NOMO-1 treated with DMSO at 0.1 percent for 48 hours (cell line): ENCODE results near the gene INPP4A.

Experiments
- DNase-seq: peaks from one replicate; lab custom pipeline; 2025; ENCODE audit not compliant: unreplicated experiment; lab: John Stamatoyannopoulos, UW

Gene INPP4A

GRCh38 chr2:98489971-98490962, 45.6 kb downstream of the INPP4A start:
- no peak for DNase-seq

- DNase-seq = no peak
Observed at GRCh38 chr2:98492441-98492840, 47.8 kb downstream of the INPP4A start.

DNA sequence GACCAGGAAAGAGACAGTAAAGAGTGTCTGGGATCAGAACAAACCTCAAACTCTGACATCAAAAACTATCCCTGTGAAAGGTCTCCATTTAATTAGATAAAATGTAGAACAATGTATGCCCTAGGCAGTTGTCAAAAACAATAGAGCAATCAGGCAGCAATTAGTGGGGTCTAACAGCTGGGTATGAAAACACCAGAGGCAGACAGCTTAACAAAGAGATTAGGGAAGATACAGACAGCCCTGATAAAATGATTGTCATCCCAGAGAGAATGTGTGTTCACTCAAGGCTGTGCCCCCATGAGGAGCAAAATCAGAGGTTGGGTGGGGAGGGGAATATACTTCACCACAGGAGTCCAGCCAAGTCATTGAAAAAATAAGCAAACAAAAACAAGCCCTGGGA, 50.0 kb downstream of the INPP4A start:
- no peak for DNase-seq

DNA sequence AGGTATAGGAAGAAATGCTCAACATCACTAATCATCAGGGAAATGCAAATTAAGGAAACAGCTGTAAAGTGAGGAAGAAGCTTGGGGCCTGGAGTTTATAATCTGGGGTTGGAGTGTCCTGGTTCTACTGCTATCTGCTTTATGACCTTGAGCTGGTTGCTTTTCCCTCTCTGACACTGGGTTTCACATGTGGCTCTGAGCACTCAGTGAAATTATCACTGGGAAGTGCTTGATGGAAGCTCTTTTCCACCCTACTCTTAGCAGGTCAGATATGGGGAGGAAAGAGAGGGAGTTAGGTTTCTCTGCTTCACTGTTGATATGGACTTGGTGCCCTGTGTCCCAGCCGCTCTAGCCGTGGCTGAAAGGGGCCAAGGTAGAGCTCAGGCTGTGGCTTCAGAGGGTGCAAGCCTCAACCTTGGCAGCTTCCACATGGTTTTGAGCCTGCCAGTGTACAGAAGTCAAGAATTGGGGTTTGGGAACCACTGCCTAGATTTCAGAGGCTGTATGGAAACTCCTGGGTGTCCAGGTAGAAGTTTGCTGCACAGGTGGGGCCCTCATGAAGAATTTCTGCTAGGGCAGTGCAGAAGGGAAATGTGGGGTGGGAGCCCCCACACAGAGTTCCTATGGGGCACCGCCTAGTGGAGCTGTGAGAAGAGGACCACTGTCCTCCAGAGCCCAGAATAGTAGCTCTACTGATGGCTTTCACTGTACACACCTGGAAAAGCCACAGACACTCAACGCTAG, 52.3 kb downstream of the INPP4A start:
- no peak for DNase-seq

DNA sequence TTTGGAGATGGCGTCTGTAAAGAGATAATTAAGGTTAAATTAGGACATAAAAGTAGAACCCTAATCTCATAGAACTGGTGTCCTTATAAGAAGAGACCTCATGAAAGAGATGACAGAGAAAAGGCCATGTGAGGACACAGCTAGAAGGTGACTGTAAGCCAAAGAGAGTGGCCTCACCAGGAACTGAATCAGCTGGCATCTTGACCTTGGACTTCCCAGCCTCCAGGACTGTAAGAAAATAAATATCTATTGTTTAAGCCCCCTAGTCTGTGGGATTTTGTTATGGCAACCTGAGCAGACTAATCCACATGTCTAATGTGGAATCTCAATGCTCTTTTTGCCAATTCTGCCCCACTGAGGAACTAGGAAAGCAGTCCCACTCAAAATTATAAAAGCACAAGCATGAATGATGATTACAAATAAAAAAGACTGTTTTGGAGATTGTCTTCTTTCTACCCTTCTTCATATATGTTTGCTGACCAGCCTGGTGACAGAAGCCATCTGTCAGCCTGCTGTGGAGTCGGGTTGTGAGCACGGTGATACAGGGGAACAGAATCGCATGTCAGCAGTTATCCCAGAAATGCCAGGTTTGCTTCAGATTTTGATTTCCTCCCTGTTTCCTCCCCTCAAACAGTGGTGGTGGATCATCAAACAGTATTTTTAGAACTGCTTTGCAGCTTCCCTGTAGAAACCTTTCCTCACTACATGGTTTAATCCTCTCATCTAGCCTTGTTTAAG, 54.2 kb downstream of the INPP4A start:
- DNase-seq = no peak

DNA sequence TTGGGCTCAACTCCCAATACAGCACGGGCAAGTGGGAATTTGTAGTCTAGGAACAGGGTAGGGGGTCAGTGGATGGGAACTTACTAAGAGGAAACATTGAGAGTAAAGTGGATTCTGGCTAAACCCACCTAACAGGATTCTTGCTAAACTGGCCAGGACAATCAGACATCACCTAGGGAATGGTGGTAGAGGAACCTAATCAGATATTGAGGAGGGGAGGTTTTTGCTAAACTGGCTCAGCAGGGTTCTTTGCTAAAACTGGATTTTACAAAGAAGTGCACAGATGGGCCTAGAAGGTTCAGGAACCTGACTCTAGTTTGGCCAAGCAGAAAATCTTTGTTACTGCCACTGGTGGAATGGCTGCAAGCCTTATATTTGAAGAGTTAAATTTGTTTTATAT, 55.9 kb downstream of the INPP4A start:
- no peak for DNase-seq

- DNase-seq = no peak
Observed at GRCh38 chr2:98501223-98501622, 56.6 kb downstream of the INPP4A start.

DNA sequence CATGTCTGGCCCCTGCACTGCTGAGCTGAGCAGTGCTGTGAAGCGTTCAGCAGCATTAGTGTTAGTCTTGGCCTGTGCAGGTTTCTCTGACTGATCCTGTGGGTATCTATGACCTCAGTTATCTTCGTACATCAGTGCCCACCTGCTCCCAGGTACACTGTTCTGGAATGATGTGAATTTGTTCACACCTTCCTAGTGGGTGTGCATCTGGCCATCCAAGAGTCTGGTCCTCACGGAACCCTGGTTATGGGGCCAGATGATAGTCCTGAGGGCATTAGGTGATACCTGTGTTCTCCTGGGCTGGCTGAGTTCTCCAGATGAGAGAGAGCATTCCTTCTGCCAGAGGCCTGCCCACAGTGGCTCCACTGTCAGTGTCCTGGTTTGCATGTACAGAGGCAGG, 57.2 kb downstream of the INPP4A start:
- DNase-seq = no peak

DNA sequence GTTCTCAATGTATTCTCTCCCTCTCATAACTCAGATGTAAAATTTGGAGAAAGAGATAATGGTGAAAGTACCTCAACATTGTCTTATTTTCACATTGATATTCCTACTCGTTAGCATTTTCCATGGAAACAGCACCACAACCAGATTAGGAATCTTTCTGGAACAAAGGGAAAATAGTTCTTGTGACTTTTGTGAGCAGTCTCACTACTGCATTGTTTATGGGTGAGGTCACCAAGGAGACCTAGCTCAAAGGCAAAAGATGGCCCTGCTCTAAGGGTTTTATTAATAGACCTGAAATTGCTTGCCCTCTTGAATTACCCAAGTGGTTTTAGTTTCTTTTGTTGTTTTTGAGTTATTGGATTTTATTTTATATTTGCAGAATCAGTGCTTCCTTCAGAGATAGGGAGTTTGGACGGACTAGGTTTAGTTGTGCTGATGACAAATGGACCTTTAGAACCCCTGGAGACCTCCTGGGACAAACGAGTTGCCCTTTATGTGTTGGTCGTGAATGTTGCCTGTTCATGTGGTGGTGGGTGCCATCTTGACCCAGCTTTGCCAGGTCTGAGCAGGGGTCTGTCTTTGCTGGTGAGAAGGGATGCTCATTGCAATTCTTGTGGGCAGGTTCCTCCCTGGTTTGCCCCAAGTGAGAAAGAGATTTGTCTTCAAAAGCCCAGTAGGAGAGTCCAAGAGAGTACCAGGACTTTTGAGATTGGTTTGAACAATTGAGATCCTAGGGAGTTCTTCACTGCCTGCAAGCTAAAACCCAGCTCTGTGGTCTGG, 58.1 kb downstream of the INPP4A start:
- no peak for DNase-seq

DNA sequence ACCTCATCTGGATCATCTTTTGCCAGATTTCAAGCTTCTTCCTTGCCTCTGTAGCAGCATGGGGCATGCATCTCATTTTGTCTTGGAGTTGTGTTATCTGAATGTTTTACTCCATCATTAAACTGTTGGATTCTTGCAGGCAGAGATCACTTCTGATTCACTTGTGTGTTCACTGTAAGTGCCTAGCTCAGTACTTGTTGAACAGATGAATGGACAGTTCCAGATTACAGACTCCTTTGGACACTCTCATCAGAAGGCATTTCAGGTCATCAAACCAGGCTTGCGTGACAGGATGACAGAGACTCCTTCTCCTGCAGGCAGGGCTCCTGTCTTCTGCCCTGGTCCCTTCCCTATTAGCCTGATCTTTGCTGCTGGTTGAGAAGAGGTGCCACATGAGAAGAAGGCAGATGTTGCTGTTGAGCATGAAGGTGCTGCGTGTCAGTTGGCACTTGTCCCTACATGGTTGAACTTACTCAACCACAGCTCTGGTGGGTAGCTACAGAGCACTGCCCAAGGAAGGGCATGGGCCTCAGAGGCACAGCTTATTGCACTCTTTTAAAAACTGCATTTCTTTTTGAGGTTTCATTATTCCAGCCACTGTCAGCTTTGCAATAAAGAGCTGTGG, 58.9 kb downstream of the INPP4A start:
- no peak for DNase-seq

- no peak for DNase-seq
Observed at GRCh38 chr2:98504381-98505109, 59.9 kb downstream of the INPP4A start.

- DNase-seq = peak; percentile 88
Observed at GRCh38 chr2:98505311-98505808, 60.7 kb downstream of the INPP4A start.

GRCh38 chr2:98505971-98506664, 61.5 kb downstream of the INPP4A start:
- peak; percentile 26 for DNase-seq

GRCh38 chr2:98506881-98507280, 62.2 kb downstream of the INPP4A start:
- DNase-seq = no peak

DNA sequence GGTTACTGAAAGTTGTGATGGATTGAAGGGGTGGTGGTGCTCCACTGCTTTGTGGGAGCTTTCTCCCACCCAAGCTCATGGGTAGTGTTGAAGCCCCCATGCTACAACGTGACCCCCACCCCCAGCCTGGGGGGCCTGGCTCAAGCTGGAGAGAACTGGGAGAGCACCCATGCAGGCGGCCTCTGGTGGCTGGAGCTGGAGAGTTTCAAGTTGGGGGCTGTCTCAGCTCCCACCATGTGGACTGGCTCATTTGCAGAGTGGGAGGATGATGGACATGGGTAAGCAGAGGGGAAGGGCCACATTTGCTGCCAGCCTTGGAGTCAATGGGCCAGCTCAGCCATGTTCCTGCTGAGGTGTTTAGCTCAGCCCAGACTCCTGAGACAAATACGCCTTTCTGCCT, 62.8 kb downstream of the INPP4A start:
- DNase-seq = no peak

- DNase-seq = peak; percentile 37
Observed at GRCh38 chr2:98507891-98508708, 63.4 kb downstream of the INPP4A start.

GRCh38 chr2:98508709-98509066, 64.0 kb downstream of the INPP4A start:
- peak; percentile 73 for DNase-seq
